HepG2 (cell line): ENCODE data around the gene NEUROD6. TPM values are rescaled to one million over a fixed set of nuclear protein-coding genes. Genes with fewer than 3 reads are reported as not detected.

ENCODE experiments used
- ATAC-seq: fragments of 200-7000 bp; cut with Tn5 transposase; 3 replicates; pipeline ENCODE4 v1.9.1; 2020; ENCODE audit warnings: mild to moderate bottlenecking, moderate library complexity
- BruUV-seq: library from RNA; stranded (reverse); fragments of 400-500 nt; replicated peaks from 2 replicates; lab custom pipeline; 2021; lab: Mats Ljungman, UMichigan
- CTCF ChIA-PET: fragments of 300-600 bp; formaldehyde crosslinking; extraction: SDS; loops from one replicate; lab custom pipeline; 2021; ENCODE audit warnings: low total read pairs, inconsistent platforms, low intra/inter-chr PET ratio; lab: Yijun Ruan, JAX
- POLR2A ChIA-PET: fragments of 350-600 bp; sonication (Branson Sonifier 250); formaldehyde crosslinking; loops from one replicate; lab custom pipeline; 2020; ENCODE audit warnings: antibody characterized with exemption, inconsistent platforms; lab: Yijun Ruan, JAX
- DNase-seq: peaks from one replicate; pipeline ENCODE4 v3.0.0-alpha.2; 2015; ENCODE audit warnings: low spot score
- FAIRE-seq: peaks from 3 replicates; lab custom pipeline; 2011; peaks lifted over from hg19 to GRCh38; lab: Jason Lieb, UNC
- H2AFZ ChIP-seq: one replicate; pipeline ENCODE4 v1.6.1; 2011; ENCODE audit warnings: low read length, inconsistent platforms
- H3K27ac ChIP-seq: fragments of 300-600 bp; 3 replicates; pipeline ENCODE4 v1.8.0; 2011; ENCODE audit warnings: mixed run types, mild to moderate bottlenecking, mixed read lengths, low read length, inconsistent platforms; ENCODE audit not compliant: insufficient read depth; ENCODE audit errors: extremely low read length
- H3K27me3 ChIP-seq, 2 experiments: fragments of 200-600 bp in 1 of 2; 2 replicates in 1 of 2; 3 replicates in 1 of 2; pipeline versions ENCODE4 v1.6.0 to v1.8.0; 2011; ENCODE audit warnings: low read length in 2 of 2, mild to moderate bottlenecking in 2 of 2, moderate library complexity in 2 of 2, inconsistent platforms in 1 of 2; ENCODE audit not compliant: insufficient read depth in 2 of 2, control insufficient read depth in 1 of 2
- H3K36me3 ChIP-seq, 2 experiments: fragments of 200-600 bp in 1 of 2; replicated peaks in 1 of 2; 2 replicates in 1 of 2; 3 replicates in 1 of 2; pipeline versions ENCODE4 v1.5.1 to v1.8.0; 2011; ENCODE audit warnings: low read length in 2 of 2, inconsistent platforms in 1 of 2; ENCODE audit not compliant: insufficient read depth in 2 of 2, control insufficient read depth in 1 of 2
- H3K4me1 ChIP-seq: 2 replicates; pipeline ENCODE4 v1.5.1; 2012; ENCODE audit warnings: low read length, inconsistent platforms; ENCODE audit not compliant: insufficient read depth
- H3K4me2 ChIP-seq: 2 replicates; pipeline ENCODE4 v1.6.0; 2011; ENCODE audit warnings: low read depth, low read length, inconsistent platforms
- H3K4me3 ChIP-seq, 3 experiments: fragments of 200-600 bp in 1 of 3; sonication (generic), shearing (Covaris generic) in 1 of 3; replicated peaks in 1 of 3; 2 replicates each; pipeline ENCODE4 v1.5.1; 2011 to 2016; ENCODE audit warnings: low read length in 3 of 3, inconsistent platforms in 2 of 3, low read depth in 2 of 3, mild to moderate bottlenecking in 2 of 3, control low read depth in 1 of 3, mixed read lengths in 1 of 3; ENCODE audit not compliant: insufficient read depth in 1 of 3
- H3K79me2 ChIP-seq: one replicate; pipeline ENCODE4 v1.6.1; 2011; ENCODE audit warnings: low read length, inconsistent platforms; ENCODE audit not compliant: insufficient read depth
- H3K9ac ChIP-seq: 2 replicates; pipeline ENCODE4 v1.6.0; 2011; ENCODE audit warnings: mild to moderate bottlenecking, low read depth, low read length, inconsistent platforms; ENCODE audit not compliant: insufficient read depth
- H3K9me3 ChIP-seq: 2 replicates; pipeline ENCODE4 v1.5.1; 2012; ENCODE audit warnings: mild to moderate bottlenecking, low read length
- H4K20me1 ChIP-seq: 2 replicates; pipeline ENCODE4 v1.6.0; 2011; ENCODE audit warnings: inconsistent platforms, mild to moderate bottlenecking, low read length, moderate library complexity; ENCODE audit not compliant: insufficient read depth
- ELF3 ChIP-seq: IDR thresholded peaks from 2 replicates; pipeline ENCODE4 v1.6.1; 2016; ENCODE audit warnings: missing genetic modification reagents, missing compliant biosample characterization
- GABPB1 ChIP-seq: IDR thresholded peaks from 2 replicates; pipeline ENCODE4 v1.6.1; 2016; ENCODE audit warnings: mild to moderate bottlenecking, missing genetic modification reagents, moderate library complexity, missing compliant biosample characterization
- HDAC1 ChIP-seq: sonication (generic); formaldehyde crosslinking; IDR thresholded peaks from 2 replicates; pipeline ENCODE4 v1.5.1; 2020; ENCODE audit warnings: mild to moderate bottlenecking, missing genetic modification reagents
- NFYC ChIP-seq: IDR thresholded peaks from 2 replicates; pipeline ENCODE4 v1.6.1; 2016; ENCODE audit warnings: missing genetic modification reagents, missing compliant biosample characterization
- PRMT3 ChIP-seq: sonication (generic); formaldehyde crosslinking; IDR thresholded peaks from 2 replicates; pipeline ENCODE4 v1.8.1; 2022; ENCODE audit warnings: low read depth, mild to moderate bottlenecking, moderate library complexity, missing genetic modification reagents, borderline replicate concordance
- SMC3 ChIP-seq: IDR thresholded peaks from 2 replicates; pipeline ENCODE4 v1.6.1; 2011; ENCODE audit warnings: low read length, improper control_type of control experiment
- SPEN ChIP-seq: sonication (generic); formaldehyde crosslinking; IDR thresholded peaks from 2 replicates; pipeline ENCODE4 v1.5.1; 2020; ENCODE audit warnings: low read depth, mild to moderate bottlenecking, missing genetic modification reagents
- SSRP1 ChIP-seq: IDR thresholded peaks from 2 replicates; pipeline ENCODE4 v1.6.1; 2016; ENCODE audit warnings: control low read depth
- YEATS4 ChIP-seq: sonication (generic); formaldehyde crosslinking; IDR thresholded peaks from 2 replicates; pipeline ENCODE4 v1.4.0; 2020; ENCODE audit warnings: missing genetic modification reagents, borderline replicate concordance
- ZNF17 ChIP-seq: sonication (generic); formaldehyde crosslinking; IDR thresholded peaks from 2 replicates; pipeline ENCODE4 v1.5.0; 2020; ENCODE audit warnings: mild to moderate bottlenecking, missing genetic modification reagents
- ZNF841 ChIP-seq: sonication (generic); formaldehyde crosslinking; IDR thresholded peaks from 2 replicates; pipeline ENCODE4 v1.8.1; 2023; ENCODE audit warnings: missing genetic modification reagents, borderline replicate concordance
- ZSCAN9 ChIP-seq: IDR thresholded peaks from 2 replicates; pipeline ENCODE4 v1.6.1; 2016; ENCODE audit warnings: borderline replicate concordance
- WGBS: methylation state at CpG from one replicate; pipeline ENCODE4 v1.1.6; 2017; ENCODE audit warnings: low lambda C conversion rate; 5-methylcytosine and 5-hydroxymethylcytosine counted together
- in situ Hi-C: cut with HindIII; loops from 2 replicates; pipeline ENCODE4 v1.10.0; 2017; ENCODE audit warnings: low pct_unique_long_range_greater_than_20kb; ENCODE audit not compliant: extremely low pct_ligation_motif_present
- intact Hi-C: fragments of 100-400 bp; cut with micrococcal nuclease; formaldehyde crosslinking; loops from one replicate; pipeline ENCODE4 v1.10.0; 2022; ENCODE audit not compliant: unreplicated experiment
- polyA plus RNA-seq, 8 experiments: library from polyadenylated mRNA; depleted of rRNA in 3 of 8; stranded (reverse) in 7 of 8; unstranded in 1 of 8; fragments of >200 nt; fragmentation: Illumina TruSeq in 4 of 8; extraction: Trizol in 4 of 8; gene quantifications; 2 replicates each; pipeline versions ENCODE4 v1.2.1 to v1.2.3, GENCODE V29; 2011 to 2016; ENCODE audit warnings: low read depth in 4 of 8, missing spikeins in 1 of 8, mixed read lengths in 1 of 8; ENCODE audit not compliant: insufficient read depth in 1 of 8
- total RNA-seq, 5 experiments: library from RNA; depleted of rRNA; stranded (reverse); fragments of >200 nt; fragmentation: Illumina TruSeq; extraction: Trizol; gene quantifications; 2 replicates each; pipeline ENCODE4 v1.2.3, GENCODE V29; 2016; ENCODE audit warnings: low read depth in 1 of 5
- TF ChIP-seq, protein P1 (sequence below): sonication (generic); formaldehyde crosslinking; IDR thresholded peaks from 2 replicates; pipeline ENCODE4 v1.4.0; 2020; ENCODE audit warnings: mild to moderate bottlenecking, missing genetic modification reagents
- TF ChIP-seq, protein P2 (sequence below): sonication (generic); formaldehyde crosslinking; IDR thresholded peaks from 2 replicates; pipeline ENCODE4 v1.4.0; 2020; ENCODE audit warnings: missing genetic modification reagents, low read depth, mild to moderate bottlenecking, borderline replicate concordance

The NEUROD6 gene
- total and polyA plus RNA-seq, 2 of the 13 experiments (the other 11 are each of a cell fraction or from before 2014, with no cell fraction given): not detected

DNA sequence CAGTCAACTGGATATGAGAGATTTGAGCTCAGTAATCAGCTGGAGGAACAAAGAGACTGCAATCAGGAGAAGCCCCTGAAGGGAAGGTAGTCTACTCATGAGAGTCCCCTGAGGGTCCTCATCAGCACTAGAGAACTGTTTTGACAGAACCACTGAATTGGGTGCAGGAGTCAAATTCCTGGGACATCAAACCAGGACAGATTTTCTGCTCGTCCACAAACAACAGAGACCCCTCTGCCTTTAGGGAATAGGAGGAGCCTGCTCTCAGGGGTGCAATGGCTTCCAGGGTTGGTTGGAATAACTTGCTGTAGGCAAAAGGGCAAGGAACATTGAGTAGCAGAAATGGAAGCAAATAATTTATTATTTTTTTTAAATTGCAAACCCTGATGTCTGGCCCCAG is 21.9 kb upstream of the NEUROD6 start:
- H3K27me3 ChIP-seq: peaks cover 0 to 7% of the 10 kb centered on the region in 2 experiments; a peak in 1 of 5 replicates
- no peak overlapping the region for H3K4me2 ChIP-seq
- H3K36me3 ChIP-seq: no peaks in the 10 kb centered on the region
- H2AFZ ChIP-seq: no peak overlapping the region
- no peaks in the 10 kb centered on the region for H3K4me1 ChIP-seq
- H3K4me3 ChIP-seq: no peak overlapping the region
- ChIA-PET CTCF (no interaction called here), POLR2A (no interaction called here)
- no peak overlapping the region for H3K27ac ChIP-seq
- H3K9ac ChIP-seq: no peak overlapping the region
- no TSS peak for BruUV-seq
- 0% methylated on average over 1 of the region's 1 CpG for WGBS
- TF ChIP-seq SPEN (CRISPR knock-in tag) (no peak), ZSCAN9 (CRISPR knock-in tag) (no peak), YEATS4 (CRISPR knock-in tag) (no peak), ZNF841 (CRISPR knock-in tag) (no peak), SSRP1 (no peak), PRMT3 (no peak), GABPB1 (CRISPR knock-in tag) (no peak), SMC3 (no peak), ELF3 (CRISPR knock-in tag) (no peak), NFYC (CRISPR knock-in tag) (no peak), ZNF17 (CRISPR knock-in tag) (no peak), HDAC1 (CRISPR knock-in tag) (no peak)
- TF ChIP-seq, protein P1, sequence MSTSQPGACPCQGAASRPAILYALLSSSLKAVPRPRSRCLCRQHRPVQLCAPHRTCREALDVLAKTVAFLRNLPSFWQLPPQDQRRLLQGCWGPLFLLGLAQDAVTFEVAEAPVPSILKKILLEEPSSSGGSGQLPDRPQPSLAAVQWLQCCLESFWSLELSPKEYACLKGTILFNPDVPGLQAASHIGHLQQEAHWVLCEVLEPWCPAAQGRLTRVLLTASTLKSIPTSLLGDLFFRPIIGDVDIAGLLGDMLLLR (CRISPR knock-in tag): no peak
- TF ChIP-seq, protein P2, sequence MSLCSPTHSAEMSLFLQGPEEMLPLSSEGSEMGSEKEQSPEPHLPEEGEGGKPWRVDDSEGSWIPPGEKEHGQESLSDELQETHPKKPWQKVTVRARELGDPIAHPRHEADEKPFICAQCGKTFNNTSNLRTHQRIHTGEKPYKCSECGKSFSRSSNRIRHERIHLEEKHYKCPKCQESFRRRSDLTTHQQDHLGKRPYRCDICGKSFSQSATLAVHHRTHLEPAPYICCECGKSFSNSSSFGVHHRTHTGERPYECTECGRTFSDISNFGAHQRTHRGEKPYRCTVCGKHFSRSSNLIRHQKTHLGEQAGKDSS: no peak
- ATAC-seq (no peak), DNase-seq (no peak), FAIRE-seq (no peak)
- intact Hi-C loops: no loop called here
- in situ Hi-C loops: no loop called here
- H3K9me3 ChIP-seq: no peaks in the 10 kb centered on the region
- no peaks in the 10 kb centered on the region for H3K79me2 ChIP-seq
- H4K20me1 ChIP-seq: no peaks in the 10 kb centered on the region
